Measurements from ENCODE around the gene TMEM63A.

DNA sequence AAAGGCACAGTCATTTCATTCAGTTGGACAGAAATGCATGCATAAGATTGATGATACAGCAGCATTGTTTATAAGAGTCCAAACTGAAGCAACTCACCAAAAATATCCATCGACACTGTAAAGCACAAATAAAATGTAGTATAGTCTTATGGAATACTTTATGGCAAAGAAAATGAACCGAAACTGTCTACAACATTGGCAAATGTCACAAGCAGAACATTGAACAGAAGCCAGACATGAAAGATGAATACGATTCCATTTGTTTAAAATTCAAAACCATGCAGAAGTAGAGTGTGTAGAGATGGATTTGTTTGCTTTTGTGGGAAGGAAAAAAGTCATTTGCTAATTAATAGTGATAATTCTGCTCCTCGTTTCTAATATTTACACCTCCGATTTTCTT, 14.3 kb upstream of the TMEM63A start:
- TF ChIP-seq, protein P1, sequence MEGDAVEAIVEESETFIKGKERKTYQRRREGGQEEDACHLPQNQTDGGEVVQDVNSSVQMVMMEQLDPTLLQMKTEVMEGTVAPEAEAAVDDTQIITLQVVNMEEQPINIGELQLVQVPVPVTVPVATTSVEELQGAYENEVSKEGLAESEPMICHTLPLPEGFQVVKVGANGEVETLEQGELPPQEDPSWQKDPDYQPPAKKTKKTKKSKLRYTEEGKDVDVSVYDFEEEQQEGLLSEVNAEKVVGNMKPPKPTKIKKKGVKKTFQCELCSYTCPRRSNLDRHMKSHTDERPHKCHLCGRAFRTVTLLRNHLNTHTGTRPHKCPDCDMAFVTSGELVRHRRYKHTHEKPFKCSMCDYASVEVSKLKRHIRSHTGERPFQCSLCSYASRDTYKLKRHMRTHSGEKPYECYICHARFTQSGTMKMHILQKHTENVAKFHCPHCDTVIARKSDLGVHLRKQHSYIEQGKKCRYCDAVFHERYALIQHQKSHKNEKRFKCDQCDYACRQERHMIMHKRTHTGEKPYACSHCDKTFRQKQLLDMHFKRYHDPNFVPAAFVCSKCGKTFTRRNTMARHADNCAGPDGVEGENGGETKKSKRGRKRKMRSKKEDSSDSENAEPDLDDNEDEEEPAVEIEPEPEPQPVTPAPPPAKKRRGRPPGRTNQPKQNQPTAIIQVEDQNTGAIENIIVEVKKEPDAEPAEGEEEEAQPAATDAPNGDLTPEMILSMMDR (IDR thresholded peaks at IDR 0.05): no peak
- TF ChIP-seq SIN3A (IDR thresholded peaks at IDR 0.05; ENCODE audit: borderline replicate concordance, insufficient read depth, low read depth, low read length): no peak
- TF ChIP-seq, protein P2, sequence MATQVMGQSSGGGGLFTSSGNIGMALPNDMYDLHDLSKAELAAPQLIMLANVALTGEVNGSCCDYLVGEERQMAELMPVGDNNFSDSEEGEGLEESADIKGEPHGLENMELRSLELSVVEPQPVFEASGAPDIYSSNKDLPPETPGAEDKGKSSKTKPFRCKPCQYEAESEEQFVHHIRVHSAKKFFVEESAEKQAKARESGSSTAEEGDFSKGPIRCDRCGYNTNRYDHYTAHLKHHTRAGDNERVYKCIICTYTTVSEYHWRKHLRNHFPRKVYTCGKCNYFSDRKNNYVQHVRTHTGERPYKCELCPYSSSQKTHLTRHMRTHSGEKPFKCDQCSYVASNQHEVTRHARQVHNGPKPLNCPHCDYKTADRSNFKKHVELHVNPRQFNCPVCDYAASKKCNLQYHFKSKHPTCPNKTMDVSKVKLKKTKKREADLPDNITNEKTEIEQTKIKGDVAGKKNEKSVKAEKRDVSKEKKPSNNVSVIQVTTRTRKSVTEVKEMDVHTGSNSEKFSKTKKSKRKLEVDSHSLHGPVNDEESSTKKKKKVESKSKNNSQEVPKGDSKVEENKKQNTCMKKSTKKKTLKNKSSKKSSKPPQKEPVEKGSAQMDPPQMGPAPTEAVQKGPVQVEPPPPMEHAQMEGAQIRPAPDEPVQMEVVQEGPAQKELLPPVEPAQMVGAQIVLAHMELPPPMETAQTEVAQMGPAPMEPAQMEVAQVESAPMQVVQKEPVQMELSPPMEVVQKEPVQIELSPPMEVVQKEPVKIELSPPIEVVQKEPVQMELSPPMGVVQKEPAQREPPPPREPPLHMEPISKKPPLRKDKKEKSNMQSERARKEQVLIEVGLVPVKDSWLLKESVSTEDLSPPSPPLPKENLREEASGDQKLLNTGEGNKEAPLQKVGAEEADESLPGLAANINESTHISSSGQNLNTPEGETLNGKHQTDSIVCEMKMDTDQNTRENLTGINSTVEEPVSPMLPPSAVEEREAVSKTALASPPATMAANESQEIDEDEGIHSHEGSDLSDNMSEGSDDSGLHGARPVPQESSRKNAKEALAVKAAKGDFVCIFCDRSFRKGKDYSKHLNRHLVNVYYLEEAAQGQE (IDR thresholded peaks at IDR 0.05; ENCODE audit: insufficient read depth in 1 of 2, low read depth in 2 of 2, low read length in 1 of 2): no peak
- no peak for TF ChIP-seq POLR2AphosphoS5 (IDR thresholded peaks at IDR 0.05; ENCODE audit: low read depth, low read length)
- TF ChIP-seq TCF7L2 (IDR thresholded peaks at IDR 0.05; ENCODE audit: low read depth, low read length): no peak

All from Panc1 (cell line).